ENCODE data around the gene USP11. TPM values are rescaled to one million over a fixed set of nuclear protein-coding genes. Genes with fewer than 3 reads are reported as not detected.

USP11 gene
- total RNA-seq, 1 donor from 2014 or later: 31.4 TPM

DNA sequence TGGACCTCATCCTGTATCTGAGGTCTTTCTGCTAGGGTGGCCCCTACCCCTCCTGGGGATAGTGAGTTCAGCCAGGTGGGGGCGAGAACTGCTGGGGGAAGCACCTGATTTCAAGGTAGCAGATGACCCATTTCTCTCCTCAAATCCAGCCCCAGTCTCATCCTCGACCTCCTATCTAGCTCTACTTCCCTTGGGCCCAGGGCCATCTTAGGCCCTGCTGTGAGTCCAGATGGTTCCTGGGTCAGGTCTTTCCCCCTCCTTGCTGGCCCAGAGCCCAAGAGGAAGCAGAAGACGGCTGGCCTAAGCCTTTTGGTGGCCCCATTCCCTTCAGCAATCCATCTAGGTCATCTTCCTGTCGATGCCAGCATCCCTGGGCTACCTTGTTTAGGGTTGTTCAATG is 11.1 kb upstream of the USP11 start:
- ATAC-seq: no peak
- intact Hi-C loops (cut with micrococcal nuclease): no loop called here
- DNase-seq: no peak

DNA sequence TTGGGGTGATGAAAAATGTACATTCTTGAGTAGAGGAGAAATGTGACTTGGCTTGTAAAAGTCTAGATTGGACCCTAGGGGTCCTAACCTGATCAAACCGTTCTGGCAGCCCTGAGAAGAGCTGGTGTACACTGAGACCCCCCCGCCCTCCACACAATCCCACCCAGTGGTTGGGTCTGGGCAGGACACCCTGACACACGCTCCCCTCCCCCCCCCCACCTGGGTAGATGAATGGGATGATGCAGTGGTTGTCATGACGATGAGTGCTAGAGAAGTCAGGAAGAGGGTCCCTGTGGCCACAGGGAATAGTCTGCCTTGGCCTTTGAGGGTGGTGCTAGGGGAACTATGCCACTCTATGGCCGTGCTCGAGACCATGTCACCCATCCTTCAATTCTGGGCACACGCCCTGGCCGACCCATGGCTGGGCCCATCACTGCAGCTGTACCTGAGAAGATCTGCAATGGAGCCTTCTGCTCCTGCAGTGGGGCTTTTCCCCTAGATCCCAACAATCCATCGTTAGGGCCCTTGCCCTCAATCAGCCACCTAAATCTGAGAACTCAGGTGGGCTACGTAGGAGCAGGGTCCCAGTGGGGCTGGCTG is 10.0 kb upstream of the USP11 start:
- ATAC-seq (no peak), DNase-seq (no peak)
- intact Hi-C loops (cut with micrococcal nuclease): no loop called here

DNA sequence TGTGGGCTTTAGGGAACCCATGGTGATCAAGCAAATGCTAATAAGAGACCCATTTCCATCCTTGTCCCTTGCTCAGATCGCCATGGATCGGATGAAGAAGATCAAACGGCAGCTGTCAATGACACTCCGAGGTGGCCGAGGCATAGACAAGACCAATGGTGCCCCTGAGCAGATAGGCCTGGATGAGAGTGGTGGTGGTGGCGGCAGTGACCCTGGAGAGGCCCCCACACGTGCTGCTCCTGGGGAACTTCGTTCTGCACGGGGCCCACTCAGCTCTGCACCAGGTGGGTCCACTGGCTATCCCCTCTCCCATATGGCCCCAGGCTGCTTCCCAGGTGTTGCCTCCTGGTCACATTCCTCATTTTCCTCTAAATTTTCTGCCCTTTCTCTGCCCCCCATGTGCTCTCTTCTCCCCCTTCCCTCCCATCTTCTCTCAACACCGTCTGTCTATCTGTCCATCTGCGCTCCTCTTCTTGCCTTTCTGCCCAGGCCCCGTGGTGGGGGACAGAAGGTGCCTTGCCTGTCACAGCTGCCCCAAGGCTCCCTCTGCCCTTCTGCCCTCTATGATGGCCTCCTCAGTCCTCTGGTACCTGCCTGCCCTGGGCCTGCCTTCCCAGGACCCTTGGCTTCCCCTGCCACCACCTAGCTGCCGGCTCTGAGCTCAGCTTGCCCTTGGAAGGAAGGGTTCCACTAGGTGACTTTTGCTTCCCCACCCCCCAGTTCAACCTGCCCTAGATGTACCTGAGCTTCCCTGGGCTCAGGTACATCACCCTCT is 9.1 kb upstream of the USP11 start:
- intact Hi-C loops (cut with micrococcal nuclease): no loop called here
- no peak for ATAC-seq
- no peak for DNase-seq

DNA sequence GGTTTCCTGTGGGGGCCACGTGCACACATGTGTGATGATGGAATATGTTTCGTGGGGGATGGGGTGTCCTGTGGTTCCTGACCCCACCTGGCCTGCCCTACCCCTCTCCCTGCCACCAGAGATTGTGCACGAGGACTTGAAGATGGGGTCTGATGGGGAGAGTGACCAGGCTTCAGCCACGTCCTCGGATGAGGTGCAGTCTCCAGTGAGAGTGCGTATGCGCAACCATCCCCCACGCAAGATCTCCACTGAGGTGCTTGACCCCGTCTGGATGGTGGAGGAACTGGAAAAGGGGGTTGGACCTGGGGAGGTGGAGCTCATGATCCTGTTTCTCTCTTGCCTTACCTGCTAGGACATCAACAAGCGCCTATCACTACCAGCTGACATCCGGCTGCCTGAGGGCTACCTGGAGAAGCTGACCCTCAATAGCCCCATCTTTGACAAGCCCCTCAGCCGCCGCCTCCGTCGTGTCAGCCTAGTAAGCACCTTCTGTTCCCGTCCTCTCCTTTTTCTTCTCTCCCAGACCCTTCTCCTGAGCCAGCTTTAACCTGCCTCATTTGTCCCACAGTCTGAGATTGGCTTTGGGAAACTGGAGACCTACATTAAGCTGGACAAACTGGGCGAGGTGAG is 8.4 kb upstream of the USP11 start:
- no peak for ATAC-seq
- DNase-seq: no peak
- intact Hi-C loops (cut with micrococcal nuclease): no loop called here

DNA sequence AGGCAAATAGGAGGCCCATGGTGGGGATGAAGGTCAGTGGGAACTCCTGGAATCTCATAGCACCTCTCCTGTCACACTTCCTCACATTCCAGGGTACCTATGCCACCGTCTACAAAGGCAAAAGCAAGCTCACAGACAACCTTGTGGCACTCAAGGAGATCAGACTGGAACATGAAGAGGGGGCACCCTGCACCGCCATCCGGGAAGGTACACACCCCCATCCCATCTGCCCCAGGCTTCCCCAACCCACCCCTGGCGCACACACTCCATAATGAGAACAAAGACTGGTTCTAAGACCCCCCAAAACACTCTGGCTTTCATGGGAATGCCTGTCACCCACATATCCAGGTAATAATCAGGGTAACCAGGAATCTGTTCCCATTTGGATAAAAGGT is 7.9 kb upstream of the USP11 start:
- DNase-seq: no peak
- intact Hi-C loops (cut with micrococcal nuclease): no loop called here
- ATAC-seq: no peak

DNA sequence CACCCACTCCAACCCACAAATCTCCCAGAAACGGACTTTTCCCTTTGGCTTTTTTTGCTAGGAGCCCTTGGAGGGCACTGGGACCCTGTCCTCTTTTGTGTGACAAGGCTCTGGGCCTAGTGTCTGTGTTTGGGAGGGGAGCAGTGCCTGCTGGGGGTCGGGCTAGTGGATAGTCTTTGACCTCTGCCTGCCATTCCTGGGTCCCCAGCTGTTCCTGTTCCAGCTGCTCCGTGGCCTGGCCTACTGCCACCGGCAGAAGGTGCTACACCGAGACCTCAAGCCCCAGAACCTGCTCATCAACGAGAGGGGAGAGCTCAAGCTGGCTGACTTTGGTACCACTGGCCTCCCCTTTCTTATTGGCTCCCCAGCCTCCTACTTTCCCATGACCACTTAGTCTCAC is 6.7 kb upstream of the USP11 start:
- intact Hi-C loops (cut with micrococcal nuclease): no loop called here
- DNase-seq: no peak
- ATAC-seq: no peak

DNA sequence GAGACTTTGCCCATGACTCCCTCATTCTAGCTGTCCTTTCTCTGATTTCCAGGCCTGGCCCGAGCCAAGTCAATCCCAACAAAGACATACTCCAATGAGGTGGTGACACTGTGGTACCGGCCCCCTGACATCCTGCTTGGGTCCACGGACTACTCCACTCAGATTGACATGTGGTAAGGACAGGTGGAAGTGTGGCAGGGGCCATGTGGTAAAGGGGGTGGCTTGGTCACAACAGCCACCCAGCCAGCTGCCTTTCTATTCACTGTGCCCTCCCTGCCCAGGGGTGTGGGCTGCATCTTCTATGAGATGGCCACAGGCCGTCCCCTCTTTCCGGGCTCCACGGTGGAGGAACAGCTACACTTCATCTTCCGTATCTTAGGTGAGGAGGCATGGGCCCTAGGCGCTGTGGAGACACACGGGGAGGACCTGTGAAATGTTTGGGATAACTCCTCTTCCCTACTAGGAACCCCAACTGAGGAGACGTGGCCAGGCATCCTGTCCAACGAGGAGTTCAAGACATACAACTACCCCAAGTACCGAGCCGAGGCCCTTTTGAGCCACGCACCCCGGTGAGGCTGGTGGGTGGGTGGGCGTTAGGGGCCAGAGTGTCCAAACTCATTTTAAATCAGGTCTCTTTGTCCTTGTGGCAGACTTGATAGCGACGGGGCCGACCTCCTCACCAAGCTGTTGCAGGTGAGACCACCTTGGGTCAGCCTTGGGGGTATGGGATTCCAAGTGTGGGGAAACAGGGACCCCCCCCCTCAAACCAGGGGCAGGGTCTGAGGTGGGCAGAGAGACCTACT is 6.1 kb upstream of the USP11 start:
- ATAC-seq (no peak), DNase-seq (no peak)
- intact Hi-C loops (cut with micrococcal nuclease): no loop called here

DNA sequence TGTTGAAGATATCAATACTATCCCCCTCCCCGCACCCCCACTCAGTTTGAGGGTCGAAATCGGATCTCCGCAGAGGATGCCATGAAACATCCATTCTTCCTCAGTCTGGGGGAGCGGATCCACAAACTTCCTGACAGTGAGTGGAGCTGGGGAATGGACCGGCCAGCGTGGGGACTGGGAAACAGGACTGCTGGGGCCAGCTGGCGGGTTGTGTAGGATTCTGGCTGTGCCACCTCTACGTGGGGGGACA is 5.5 kb upstream of the USP11 start:
- DNase-seq (no peak), ATAC-seq (no peak)
- intact Hi-C loops (cut with micrococcal nuclease): no loop called here

DNA sequence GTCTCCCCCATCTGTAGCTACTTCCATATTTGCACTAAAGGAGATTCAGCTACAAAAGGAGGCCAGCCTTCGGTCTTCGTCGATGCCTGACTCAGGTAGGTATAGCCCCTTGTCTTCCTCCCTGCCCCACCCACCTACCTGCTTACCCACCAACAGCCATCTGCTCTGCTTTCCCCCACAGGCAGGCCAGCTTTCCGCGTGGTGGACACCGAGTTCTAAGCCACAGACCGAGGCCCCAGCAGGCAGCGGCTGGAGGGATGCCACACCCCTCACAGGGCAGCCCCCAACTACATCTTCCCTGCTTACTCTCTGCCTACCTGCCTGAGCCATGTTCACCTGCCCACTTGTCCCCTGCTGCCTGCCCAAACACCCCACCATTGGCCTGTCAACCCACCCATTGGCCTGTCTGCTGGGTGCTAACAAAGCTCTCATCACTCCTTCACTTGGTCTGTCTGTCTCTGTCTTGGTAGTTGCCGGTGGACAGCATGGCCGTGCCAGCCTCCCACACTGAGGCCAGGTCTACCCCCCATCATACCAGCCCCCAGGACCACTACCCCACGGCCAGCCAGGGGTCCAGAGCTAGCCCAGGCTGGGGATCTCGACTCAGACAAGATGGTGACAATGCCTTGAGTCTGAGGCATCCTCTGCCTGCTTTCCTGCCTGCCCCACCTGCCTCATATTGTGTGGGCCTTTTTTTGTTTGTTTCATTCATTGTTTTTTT is 4.1 kb upstream of the USP11 start:
- ATAC-seq (no peak), DNase-seq (no peak)
- intact Hi-C loops (cut with micrococcal nuclease): no loop called here

DNA sequence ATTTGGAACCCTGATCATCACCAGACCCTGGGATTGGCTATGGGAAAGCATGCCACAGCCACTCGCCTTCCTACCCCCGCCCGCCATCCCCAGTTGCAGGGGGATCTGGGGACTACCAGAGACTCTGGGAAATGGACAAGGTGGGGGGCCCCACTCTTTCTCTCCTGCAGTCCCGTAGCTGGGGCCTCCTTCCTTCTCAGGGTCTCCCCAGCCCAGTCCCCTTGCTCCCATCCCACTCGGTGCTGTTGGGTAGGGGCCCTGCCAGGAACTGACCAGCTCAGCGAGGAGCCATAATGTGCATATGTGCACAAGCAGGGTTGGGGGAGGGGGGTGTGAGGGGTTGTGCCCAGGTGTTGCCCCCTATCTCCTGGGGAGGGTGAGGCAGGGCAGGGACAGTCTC is 3.4 kb upstream of the USP11 start:
- ATAC-seq: no peak
- DNase-seq: no peak
- intact Hi-C loops (cut with micrococcal nuclease): no loop called here

DNA sequence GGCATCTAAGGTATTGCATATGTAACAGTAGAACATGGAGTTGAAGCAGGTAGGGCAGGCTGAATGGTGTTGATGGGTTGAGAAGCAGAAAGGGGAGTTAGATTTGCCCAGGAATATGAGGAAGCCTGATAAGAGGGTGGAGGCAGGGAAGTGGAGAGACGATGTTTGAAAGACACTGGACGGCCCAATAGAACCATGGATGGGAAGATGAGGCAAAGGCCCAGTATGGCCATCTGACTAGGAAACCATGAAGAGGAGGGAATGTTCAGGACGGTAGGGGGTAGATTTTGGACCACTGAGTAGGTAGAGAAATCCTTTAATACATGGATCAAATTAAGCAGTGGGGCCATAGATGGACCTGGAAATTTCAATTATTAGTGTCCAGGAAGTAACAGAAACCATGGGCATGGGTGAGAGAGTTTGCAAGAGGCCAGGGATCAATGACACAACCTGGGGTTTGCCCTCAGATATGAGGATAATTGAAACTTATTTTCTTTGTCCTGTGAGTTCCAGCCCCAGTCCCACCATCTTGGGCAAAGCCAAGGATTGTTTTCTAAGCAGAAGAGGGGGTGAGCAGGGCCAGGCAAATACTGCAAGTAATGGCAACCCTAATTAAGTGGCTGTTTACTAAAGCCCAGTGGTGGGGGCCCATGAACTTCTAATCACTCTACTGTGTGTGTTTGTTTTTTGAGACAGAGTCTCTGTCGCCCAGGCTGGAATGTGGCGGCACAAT is 2.5 kb upstream of the USP11 start:
- intact Hi-C loops (cut with micrococcal nuclease): no loop called here
- DNase-seq: no peak

DNA sequence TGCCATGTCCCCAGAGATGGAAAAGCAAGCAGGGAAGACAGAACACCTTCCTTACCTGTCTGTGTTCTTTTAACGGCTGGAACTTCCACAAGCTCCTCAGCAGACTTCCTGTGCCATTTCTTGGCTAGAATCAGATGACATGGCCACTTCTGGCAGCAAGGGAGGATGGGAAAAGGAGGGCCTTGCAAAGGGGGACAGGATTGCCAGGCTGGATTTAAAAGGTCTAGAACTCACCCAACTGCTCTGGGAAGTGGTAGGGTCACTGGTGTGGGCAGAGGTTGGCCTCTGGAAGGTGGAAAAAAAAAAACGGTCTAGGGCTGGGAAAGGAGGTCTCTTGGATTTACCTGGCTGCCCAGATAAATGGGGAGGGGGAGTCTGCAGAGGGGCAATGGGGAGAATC is 1.6 kb upstream of the USP11 start:
- intact Hi-C loops (cut with micrococcal nuclease): no loop called here

More for the DNA sequence above, 2.5 kb upstream of the USP11 start:
- no peak for ATAC-seq

DNA sequence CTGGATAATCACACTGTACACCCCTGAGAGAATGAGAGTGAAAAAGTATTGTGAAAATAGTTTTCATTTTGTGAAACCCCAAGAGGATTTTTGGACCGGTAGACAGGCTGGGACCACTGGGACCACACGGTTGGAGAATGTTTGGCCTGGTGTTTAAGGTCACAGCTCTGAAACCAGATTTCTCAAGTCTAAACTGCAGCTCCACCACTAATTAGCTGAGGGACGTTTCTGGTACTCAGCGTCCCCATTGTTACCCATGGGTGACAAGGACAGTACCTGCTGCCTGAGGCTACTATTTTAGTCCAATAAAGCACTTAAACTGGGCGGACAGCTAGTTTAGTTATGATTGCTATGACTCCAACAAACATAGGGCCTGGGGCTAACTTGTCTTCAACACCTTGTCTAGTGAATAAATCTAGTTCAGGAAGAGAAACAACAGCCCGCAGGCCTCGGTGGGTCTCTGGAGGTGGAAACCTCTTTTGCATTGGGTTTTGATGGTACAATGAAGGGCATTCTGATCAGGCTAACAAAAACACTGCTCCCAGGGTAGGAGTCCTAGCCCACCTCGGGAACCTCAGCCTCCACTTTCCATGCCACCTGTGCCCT is 509 bp upstream of the USP11 start:
- ATAC-seq: no peak
- intact Hi-C loops (cut with micrococcal nuclease): no loop called here
- DNase-seq: no peak

More for the DNA sequence above, 1.6 kb upstream of the USP11 start:
- ATAC-seq: no peak
- DNase-seq: no peak

DNA sequence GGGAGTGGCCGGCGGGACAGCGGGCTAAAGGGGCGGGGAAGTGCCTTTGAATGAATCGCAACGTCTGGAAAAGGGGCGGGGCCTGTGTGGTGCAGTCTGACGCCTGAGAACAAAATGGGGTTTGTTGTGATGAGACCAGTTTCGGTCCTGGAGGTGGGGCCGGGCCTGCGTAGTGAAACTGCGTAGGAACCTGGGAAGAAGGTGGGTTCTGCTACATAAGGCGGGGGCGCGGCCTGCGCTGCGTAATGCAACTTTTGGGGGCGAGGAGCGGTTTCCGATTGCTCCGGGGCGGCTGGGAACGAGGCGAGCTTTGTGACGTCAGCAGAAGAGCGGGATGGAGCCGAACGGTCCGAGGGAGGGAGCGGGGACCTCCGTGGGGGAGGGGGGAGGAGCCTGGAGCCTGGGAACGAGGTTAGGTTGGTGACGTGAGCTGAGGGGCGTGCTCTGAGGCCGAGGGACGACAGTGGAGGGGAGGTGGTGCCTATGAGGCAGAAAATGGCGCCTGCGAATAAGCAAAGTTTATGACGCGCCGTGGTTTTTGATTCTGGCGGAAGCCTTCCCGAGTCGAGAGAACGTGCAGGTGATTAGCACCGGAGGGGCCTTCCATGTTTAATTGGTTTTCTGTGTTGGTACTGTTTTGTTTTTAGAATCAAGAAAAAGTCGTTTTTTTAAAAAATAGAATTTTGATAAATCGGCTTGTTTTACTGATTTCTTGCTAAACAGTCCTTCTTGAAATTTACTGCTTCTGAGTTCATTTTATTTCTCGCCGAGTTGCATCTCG is 714 bp downstream of the USP11 start:
- ATAC-seq (peak; percentile 95), DNase-seq (peak; percentile 95)
- intact Hi-C loops (cut with micrococcal nuclease): no loop called here

DNA sequence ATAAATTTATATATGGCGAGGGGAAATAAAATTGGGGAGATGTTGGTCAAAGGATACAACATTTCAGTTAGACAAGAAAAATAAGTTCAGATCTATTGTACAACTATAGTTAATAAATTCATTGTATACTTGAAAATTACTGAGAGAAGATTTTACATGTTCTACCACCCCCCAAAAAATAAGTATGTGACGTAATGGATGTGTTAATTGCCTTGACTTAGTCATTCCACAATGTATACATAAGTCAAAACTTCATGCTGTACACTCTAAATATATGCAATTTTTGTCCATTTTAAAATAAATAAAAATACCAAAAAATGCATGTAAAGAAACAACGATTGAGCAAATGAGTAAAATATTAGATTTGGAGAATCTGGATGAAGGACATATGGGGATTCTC is 1.8 kb downstream of the USP11 start:
- intact Hi-C loops (cut with micrococcal nuclease): no loop called here
- no peak for DNase-seq
- ATAC-seq: no peak

DNA sequence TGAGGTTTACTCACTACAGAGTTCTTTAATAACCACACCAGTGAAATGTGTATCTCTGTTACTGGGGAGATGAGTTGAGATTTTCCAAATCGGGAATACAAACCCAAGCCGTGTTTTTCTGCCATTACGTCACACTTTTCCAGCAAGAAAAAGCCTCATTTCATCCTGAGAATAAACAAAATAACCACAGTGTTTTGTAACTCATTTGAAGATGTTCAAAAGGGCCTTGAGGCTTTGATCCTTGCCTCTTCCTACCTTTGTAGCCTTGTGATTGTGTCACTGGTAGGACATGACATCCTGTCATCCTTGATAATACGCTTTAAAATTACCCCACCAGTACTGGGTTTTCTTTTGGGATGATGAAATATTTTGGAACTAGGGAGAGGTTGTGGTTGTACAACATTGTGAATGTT is 2.9 kb downstream of the USP11 start:
- intact Hi-C loops (cut with micrococcal nuclease): no loop called here
- ATAC-seq: no peak
- no peak for DNase-seq

DNA sequence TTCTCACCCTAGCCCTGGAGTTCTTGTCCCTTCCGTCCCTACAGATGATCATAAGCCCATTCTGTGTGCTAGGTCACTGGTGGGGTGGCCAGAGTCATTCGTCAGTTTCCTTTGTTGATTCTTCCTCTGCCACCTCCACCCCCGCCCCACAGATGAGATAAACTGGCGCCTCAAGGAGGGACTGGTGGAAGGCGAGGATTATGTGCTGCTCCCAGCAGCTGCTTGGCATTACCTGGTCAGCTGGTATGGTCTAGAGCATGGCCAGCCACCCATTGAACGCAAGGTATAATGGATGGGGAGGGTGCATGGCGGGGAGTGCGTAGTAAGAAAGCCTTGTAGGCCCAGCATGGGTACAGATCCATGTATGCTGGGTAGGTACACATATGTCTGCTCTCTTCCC is 6.4 kb downstream of the USP11 start:
- DNase-seq: no peak
- intact Hi-C loops (cut with micrococcal nuclease): no loop called here
- no peak for ATAC-seq
